ENCODE measurements around the gene BBS9. TPM values are rescaled to one million over a fixed set of nuclear protein-coding genes. Genes with fewer than 3 reads are reported as not detected.

The BBS9 gene
- total and polyA plus RNA-seq, 2 donors (not counting 3 experiments of a cell fraction or from before 2014, with no cell fraction given): 5.7 to 17.4 TPM

DNA sequence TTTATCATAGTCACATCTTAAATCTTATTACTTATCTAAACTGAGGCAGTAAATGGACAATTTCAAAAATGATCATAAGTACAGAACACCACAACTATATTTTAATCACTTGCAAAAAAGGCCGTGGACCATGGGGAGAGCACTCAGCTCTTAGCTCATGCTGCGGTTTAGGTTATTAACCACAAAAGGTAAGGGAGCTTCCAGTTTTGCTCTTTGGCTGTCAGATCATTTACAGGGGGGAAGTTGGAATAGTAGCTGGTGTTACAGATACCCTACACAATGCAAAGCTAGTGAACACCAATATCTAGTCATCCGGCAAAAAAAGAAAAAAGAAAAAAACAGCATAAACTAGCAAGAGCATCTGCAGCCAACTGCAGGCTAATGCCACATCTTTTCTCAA is 147.0 kb downstream of the BBS9 start:
- no peak for DNase-seq (ENCODE audit: low read depth, low spot score)
- TF ChIP-seq GATA2 (IDR thresholded peaks at IDR 0.05; ENCODE audit: insufficient read depth, insufficient read length, low read depth, low read length): no peak
- no peak for TF ChIP-seq JUN (IDR thresholded peaks at IDR 0.05; ENCODE audit: borderline replicate concordance, insufficient read depth, insufficient read length, low read depth)
- TF ChIP-seq POLR2A (IDR thresholded peaks at IDR 0.05; ENCODE audit: low read depth, low read length): no peak
- TF ChIP-seq POLR2AphosphoS5 (IDR thresholded peaks at IDR 0.05; ENCODE audit: insufficient read depth, low read depth, low read length): no peak
- TF ChIP-seq FOS (IDR thresholded peaks at IDR 0.05; ENCODE audit: borderline replicate concordance, insufficient read depth, low read length): no peak
- TF ChIP-seq, protein P1, sequence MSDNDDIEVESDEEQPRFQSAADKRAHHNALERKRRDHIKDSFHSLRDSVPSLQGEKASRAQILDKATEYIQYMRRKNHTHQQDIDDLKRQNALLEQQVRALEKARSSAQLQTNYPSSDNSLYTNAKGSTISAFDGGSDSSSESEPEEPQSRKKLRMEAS (IDR thresholded peaks at IDR 0.05; ENCODE audit: insufficient read depth, insufficient read length): no peak
- TF ChIP-seq EZH2 (IDR thresholded peaks at IDR 0.05; ENCODE audit: borderline replicate concordance, low read depth, low read length, severe bottlenecking): no peak
- no peak for TF ChIP-seq MYC (IDR thresholded peaks at IDR 0.05; ENCODE audit: low read depth, low read length)
- TF ChIP-seq, protein P2, sequence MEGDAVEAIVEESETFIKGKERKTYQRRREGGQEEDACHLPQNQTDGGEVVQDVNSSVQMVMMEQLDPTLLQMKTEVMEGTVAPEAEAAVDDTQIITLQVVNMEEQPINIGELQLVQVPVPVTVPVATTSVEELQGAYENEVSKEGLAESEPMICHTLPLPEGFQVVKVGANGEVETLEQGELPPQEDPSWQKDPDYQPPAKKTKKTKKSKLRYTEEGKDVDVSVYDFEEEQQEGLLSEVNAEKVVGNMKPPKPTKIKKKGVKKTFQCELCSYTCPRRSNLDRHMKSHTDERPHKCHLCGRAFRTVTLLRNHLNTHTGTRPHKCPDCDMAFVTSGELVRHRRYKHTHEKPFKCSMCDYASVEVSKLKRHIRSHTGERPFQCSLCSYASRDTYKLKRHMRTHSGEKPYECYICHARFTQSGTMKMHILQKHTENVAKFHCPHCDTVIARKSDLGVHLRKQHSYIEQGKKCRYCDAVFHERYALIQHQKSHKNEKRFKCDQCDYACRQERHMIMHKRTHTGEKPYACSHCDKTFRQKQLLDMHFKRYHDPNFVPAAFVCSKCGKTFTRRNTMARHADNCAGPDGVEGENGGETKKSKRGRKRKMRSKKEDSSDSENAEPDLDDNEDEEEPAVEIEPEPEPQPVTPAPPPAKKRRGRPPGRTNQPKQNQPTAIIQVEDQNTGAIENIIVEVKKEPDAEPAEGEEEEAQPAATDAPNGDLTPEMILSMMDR (IDR thresholded peaks at IDR 0.05; ENCODE audit: extremely low read depth in 1 of 2, insufficient read depth in 1 of 2, low read depth in 1 of 2, low read length in 2 of 2): no peak
- H3K79me2 ChIP-seq (ENCODE audit: control insufficient read depth, insufficient read depth, low read length): no peaks in the 10 kb centered on the region

More for the DNA sequence above, 147.0 kb downstream of the BBS9 start:
- H3K9ac ChIP-seq (replicated peaks; ENCODE audit: extremely low read depth, insufficient read depth, low read length): no peak overlapping the region
- no peak overlapping the region for H3K4me2 ChIP-seq (ENCODE audit: insufficient read depth, low read length)
- no peaks in the 10 kb centered on the region for H3K9me3 ChIP-seq (replicated peaks; ENCODE audit: control insufficient read depth, insufficient read depth, low read length)
- ChIA-PET POLR2A (no interaction called here), CTCF (no interaction called here)
- intact Hi-C loops (cut with micrococcal nuclease) (no loop called here), dilution Hi-C loops (cut with MboI; ENCODE audit: extremely low pct_ligation_motif_present, low sequenced_read_pairs) (no loop called here)
- H4K20me1 ChIP-seq (replicated peaks; ENCODE audit: control insufficient read depth, extremely low read depth, insufficient read depth, low read length): no peaks in the 10 kb centered on the region
- no TSS peak for BruUV-seq (replicated peaks)
- no peaks in the 10 kb centered on the region for H3K4me1 ChIP-seq (ENCODE audit: control insufficient read depth, extremely low read depth, insufficient read depth, low read length)
- no peak overlapping the region for H3K27ac ChIP-seq (ENCODE audit: insufficient read depth, low read depth, low read length)
- no peak overlapping the region for H3K4me3 ChIP-seq (replicated peaks in 1 of 3; ENCODE audit: insufficient read depth in 1 of 3, low read depth in 1 of 3, low read length in 3 of 3)
- no peaks in the 10 kb centered on the region for H3K36me3 ChIP-seq (ENCODE audit: control insufficient read depth in 2 of 2, extremely low read depth in 1 of 2, insufficient read depth in 2 of 2, low read length in 2 of 2)
- no peaks in the 10 kb centered on the region for H3K27me3 ChIP-seq (ENCODE audit: control insufficient read depth in 2 of 2, insufficient read depth in 2 of 2, low read length in 2 of 2)
- FAIRE-seq: no peak
- H3K9me1 ChIP-seq (replicated peaks; ENCODE audit: control insufficient read depth, extremely low read depth, insufficient read depth, low read length): no peaks in the 10 kb centered on the region
- no peak overlapping the region for H2AFZ ChIP-seq (ENCODE audit: low read depth, low read length)

Measured in endothelial cell of umbilical vein (primary cell).